HCT116 (cell line): ENCODE data around the gene TSPAN10. TPM values are rescaled to one million over a fixed set of nuclear protein-coding genes. Genes with fewer than 3 reads are reported as not detected.
A peak's percentile ranks its signal among the peaks of the same experiment; 100 is the strongest.

ENCODE experiments used
- ATAC-seq: fragments of 200-7000 bp; cut with Tn5 transposase; 2 replicates; pipeline ENCODE4 v1.9.1; 2020; ENCODE audit warnings: mild to moderate bottlenecking, moderate library complexity
- BruUV-seq: library from RNA; stranded (reverse); fragments of 400-500 nt; replicated peaks from 2 replicates; lab custom pipeline; 2021; lab: Mats Ljungman, UMichigan
- CTCF ChIA-PET: fragments of 300-600 bp; sonication (Branson Sonifier 250); formaldehyde crosslinking; loops from one replicate; lab custom pipeline; 2021; ENCODE audit warnings: antibody characterized with exemption; lab: Charles Lee
- POLR2A ChIA-PET: fragments of 300-600, 350-600 bp; sonication (Branson Sonifier 250); formaldehyde crosslinking; loops from one replicate; lab custom pipeline; 2021; ENCODE audit warnings: antibody characterized with exemption; lab: Charles Lee
- RAD21 ChIA-PET, 2 experiments: fragments of 300-600 bp; sonication (Branson Sonifier 250); formaldehyde crosslinking; loops; one replicate each; lab custom pipeline; 2023; ENCODE audit warnings: low total read pairs in 2 of 2; ENCODE audit not compliant: uncharacterized antibody in 2 of 2, unreplicated experiment in 2 of 2, low non-redundant PET in 1 of 2; lab: Charles Lee
- DNase-seq: peaks from one replicate; pipeline ENCODE4 v3.0.0-alpha.2; 2010; ENCODE audit warnings: low read depth, low spot score
- H2AFZ ChIP-seq: fragments of 200-600 bp; shearing (Covaris generic), sonication (generic); 2 replicates; pipeline ENCODE4 v1.6.1; 2017; ENCODE audit warnings: low read depth, mixed run types, mixed read lengths, antibody characterized with exemption, low read length; ENCODE audit not compliant: poor library complexity, severe bottlenecking
- H3K27ac ChIP-seq: 2 replicates; pipeline ENCODE4 v1.5.1; 2012; ENCODE audit warnings: low read depth, low read length
- H3K27me3 ChIP-seq: fragments of 200-600 bp; sonication (generic); 2 replicates; pipeline ENCODE4 v1.6.1; 2016; ENCODE audit warnings: mixed run types, low read length, mixed read lengths; ENCODE audit not compliant: insufficient read depth
- H3K36me3 ChIP-seq, 2 experiments: fragments of 200-500 bp in 1 of 2; fragments of 200-600 bp in 1 of 2; sonication (Bioruptor generic) in 1 of 2; sonication (generic) in 1 of 2; 2 replicates each; pipeline versions ENCODE4 v1.5.1 to v1.6.1; 2014 to 2016; ENCODE audit warnings: low read length in 2 of 2, inconsistent platforms in 1 of 2, mixed read lengths in 1 of 2, mixed run types in 1 of 2; ENCODE audit not compliant: insufficient read depth in 2 of 2, control insufficient read depth in 1 of 2
- H3K4me1 ChIP-seq, 2 experiments: fragments of 200-600 bp in 1 of 2; sonication (generic) in 1 of 2; 2 replicates each; pipeline versions ENCODE4 v1.5.1 to v1.6.1; 2012 to 2017; ENCODE audit warnings: low read length in 2 of 2, inconsistent platforms in 1 of 2, mild to moderate bottlenecking in 1 of 2, mixed read lengths in 1 of 2, mixed run types in 1 of 2, moderate library complexity in 1 of 2; ENCODE audit not compliant: insufficient read depth in 2 of 2, control insufficient read depth in 1 of 2
- H3K4me2 ChIP-seq: fragments of 200-600 bp; sonication (generic); 2 replicates; pipeline ENCODE4 v1.6.1; 2017; ENCODE audit warnings: mixed run types, low read length, mixed read lengths
- H3K4me3 ChIP-seq, 2 experiments: fragments of 200-600 bp in 1 of 2; sonication (generic) in 1 of 2; replicated peaks in 1 of 2; 2 replicates each; pipeline ENCODE4 v1.5.1; 2011 to 2016; ENCODE audit warnings: low read length in 2 of 2, control low read depth in 1 of 2, low read depth in 1 of 2, mild to moderate bottlenecking in 1 of 2, mixed read lengths in 1 of 2, mixed run types in 1 of 2
- H3K79me2 ChIP-seq: fragments of 200-600 bp; sonication (generic); 2 replicates; pipeline ENCODE4 v1.6.1; 2017; ENCODE audit warnings: mild to moderate bottlenecking, mixed run types, low read length, moderate library complexity, mixed read lengths; ENCODE audit not compliant: insufficient read depth
- H3K9ac ChIP-seq: fragments of 200-600 bp; sonication (generic); 2 replicates; pipeline ENCODE4 v1.6.1; 2016; ENCODE audit warnings: low read length, mixed read lengths
- H3K9me2 ChIP-seq: fragments of 200-600 bp; sonication (generic), shearing (Covaris generic); 2 replicates; pipeline ENCODE4 v1.6.1; 2017; ENCODE audit warnings: mixed run types, mild to moderate bottlenecking, moderate library complexity; ENCODE audit not compliant: insufficient read depth
- H3K9me3 ChIP-seq, 2 experiments: fragments of 200-500 bp in 1 of 2; fragments of 200-600 bp in 1 of 2; sonication (Bioruptor generic) in 1 of 2; sonication (generic) in 1 of 2; 2 replicates each; pipeline ENCODE4 v1.6.1; 2014 to 2017; ENCODE audit warnings: low read length in 2 of 2, mixed read lengths in 2 of 2, inconsistent platforms in 1 of 2, low read depth in 1 of 2, mild to moderate bottlenecking in 1 of 2, mixed run types in 1 of 2, moderate library complexity in 1 of 2; ENCODE audit not compliant: control insufficient read depth in 1 of 2, insufficient read depth in 1 of 2
- H4K20me1 ChIP-seq: fragments of 200-600 bp; sonication (generic), shearing (Covaris generic); 2 replicates; pipeline ENCODE4 v1.6.1; 2017; ENCODE audit warnings: mixed run types, mild to moderate bottlenecking, moderate library complexity; ENCODE audit not compliant: insufficient read depth
- CBX3 ChIP-seq: IDR thresholded peaks from 2 replicates; pipeline ENCODE4 v1.6.1; 2012; ENCODE audit warnings: low read depth
- CEBPB ChIP-seq: IDR thresholded peaks from 2 replicates; pipeline ENCODE4 v1.6.1; 2012; ENCODE audit warnings: low read depth
- ELF1 ChIP-seq: IDR thresholded peaks from 2 replicates; pipeline ENCODE4 v1.6.1; 2012; ENCODE audit warnings: low read depth, borderline replicate concordance
- EZH2 ChIP-seq: fragments of 200-600 bp; sonication (generic); IDR thresholded peaks from 2 replicates; pipeline ENCODE4 v1.6.1; 2017; ENCODE audit warnings: antibody characterized with exemption, mixed run types
- EZH2phosphoT487 ChIP-seq: fragments of 200-600 bp; IDR thresholded peaks from 2 replicates; pipeline ENCODE4 v1.6.1; 2018; ENCODE audit warnings: antibody characterized with exemption, borderline replicate concordance
- FOSL1 ChIP-seq: IDR thresholded peaks from 2 replicates; pipeline ENCODE4 v1.6.1; 2012; ENCODE audit warnings: low read depth
- POLR2A ChIP-seq: IDR thresholded peaks from 2 replicates; pipeline ENCODE4 v1.7.0; 2011; ENCODE audit warnings: borderline replicate concordance; ENCODE audit not compliant: insufficient read depth, insufficient read length; ENCODE audit errors: extremely low read depth
- RAD21 ChIP-seq: IDR thresholded peaks from 2 replicates; pipeline ENCODE4 v1.6.1; 2012; ENCODE audit warnings: low read depth, mild to moderate bottlenecking
- YY1 ChIP-seq: IDR thresholded peaks from 2 replicates; pipeline ENCODE4 v1.6.1; 2011; ENCODE audit warnings: low read length, low read depth, moderate library complexity, mild to moderate bottlenecking; ENCODE audit not compliant: insufficient replicate concordance; ENCODE audit errors: extremely low read depth
- intact Hi-C: fragments of 100-400 bp; cut with micrococcal nuclease; formaldehyde crosslinking; loops from 2 replicates; pipeline ENCODE4 v1.10.0; 2022
- total RNA-seq: library from RNA; stranded (reverse); gene quantifications from one replicate; pipeline ENCODE4 v1.2.1, GENCODE V29; 2021; ENCODE audit not compliant: unreplicated experiment
- TF ChIP-seq, protein P1 (sequence below): IDR thresholded peaks from 2 replicates; pipeline ENCODE4 v1.6.1; 2012; ENCODE audit warnings: low read depth
- TF ChIP-seq, protein P2 (sequence below): IDR thresholded peaks from 2 replicates; pipeline ENCODE4 v1.6.1; 2011; ENCODE audit warnings: mild to moderate bottlenecking, low read length, moderate library complexity; ENCODE audit not compliant: insufficient replicate concordance; ENCODE audit errors: extremely low read depth
- TF ChIP-seq, protein P3 (sequence below): IDR thresholded peaks from 2 replicates; pipeline ENCODE4 v1.6.1; 2012

TSPAN10 gene
- total RNA-seq, 1 experiment from 2014 or later = 2.3 TPM

DNA sequence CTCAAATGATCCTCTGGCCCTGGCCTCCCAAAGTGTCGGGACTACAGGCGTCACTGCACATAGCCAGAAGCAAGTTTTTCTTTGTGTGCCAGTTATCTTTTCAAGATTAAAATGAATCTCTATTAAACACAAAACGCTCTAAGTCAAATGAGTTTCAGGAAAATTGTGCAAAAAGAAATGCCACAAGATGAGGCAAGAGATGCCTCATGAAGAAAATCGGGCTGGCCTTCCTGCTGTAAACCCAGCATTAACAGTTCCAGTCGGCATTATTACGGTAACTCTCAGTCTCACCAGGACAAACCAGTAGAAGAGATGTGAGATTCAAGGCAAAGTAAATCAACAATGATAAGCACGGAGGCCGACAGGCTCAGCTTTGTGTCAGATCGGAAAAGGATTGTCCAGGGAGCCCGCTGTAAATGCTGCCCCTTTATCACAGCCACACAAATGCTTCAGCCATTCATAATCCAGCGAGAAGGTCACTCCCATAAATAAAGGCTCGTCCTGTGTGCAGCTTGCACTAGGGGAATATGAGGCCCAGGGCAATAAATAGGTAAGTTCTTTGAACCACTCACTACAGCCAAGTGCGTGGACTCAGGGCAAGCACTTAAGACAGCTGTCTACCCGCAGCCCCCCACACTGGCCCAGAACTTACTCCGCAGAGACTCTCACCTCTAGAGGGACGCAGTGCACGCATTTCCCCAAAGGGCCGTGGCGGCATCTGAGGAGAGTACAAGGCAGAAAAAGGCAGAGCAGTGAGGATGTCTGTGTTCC is 27.3 kb upstream of the TSPAN10 start:
- Histone ChIP-seq H3K79me2 (peaks cover 78% of the 10 kb centered on the region), H3K27me3 (no peaks in the 10 kb centered on the region), H3K4me3 (no peak overlapping the region), H2AFZ (no peak overlapping the region), H3K9me3 (no peaks in the 10 kb centered on the region), H3K4me1 (no peaks in the 10 kb centered on the region), H3K4me2 (no peak overlapping the region), H3K9me2 (no peaks in the 10 kb centered on the region), H4K20me1 (no peaks in the 10 kb centered on the region; the same call in 1 of the 2 replicates), H3K36me3 (peaks cover 45 to 67% of the 10 kb centered on the region in 2 experiments), H3K27ac (no peak overlapping the region), H3K9ac (no peak overlapping the region)
- no peak for DNase-seq
- TF ChIP-seq ELF1 (no peak), EZH2phosphoT487 (no peak)
- intact Hi-C loops = no loop called here
- BruUV-seq = TSS peak; percentile 13
- ATAC-seq = 0 out of 2 replicates have a peak, but pooled peaks have one; percentile 18
- ChIA-PET CTCF (no interaction called here), RAD21 (no interaction called here), POLR2A (no interaction called here)

DNA sequence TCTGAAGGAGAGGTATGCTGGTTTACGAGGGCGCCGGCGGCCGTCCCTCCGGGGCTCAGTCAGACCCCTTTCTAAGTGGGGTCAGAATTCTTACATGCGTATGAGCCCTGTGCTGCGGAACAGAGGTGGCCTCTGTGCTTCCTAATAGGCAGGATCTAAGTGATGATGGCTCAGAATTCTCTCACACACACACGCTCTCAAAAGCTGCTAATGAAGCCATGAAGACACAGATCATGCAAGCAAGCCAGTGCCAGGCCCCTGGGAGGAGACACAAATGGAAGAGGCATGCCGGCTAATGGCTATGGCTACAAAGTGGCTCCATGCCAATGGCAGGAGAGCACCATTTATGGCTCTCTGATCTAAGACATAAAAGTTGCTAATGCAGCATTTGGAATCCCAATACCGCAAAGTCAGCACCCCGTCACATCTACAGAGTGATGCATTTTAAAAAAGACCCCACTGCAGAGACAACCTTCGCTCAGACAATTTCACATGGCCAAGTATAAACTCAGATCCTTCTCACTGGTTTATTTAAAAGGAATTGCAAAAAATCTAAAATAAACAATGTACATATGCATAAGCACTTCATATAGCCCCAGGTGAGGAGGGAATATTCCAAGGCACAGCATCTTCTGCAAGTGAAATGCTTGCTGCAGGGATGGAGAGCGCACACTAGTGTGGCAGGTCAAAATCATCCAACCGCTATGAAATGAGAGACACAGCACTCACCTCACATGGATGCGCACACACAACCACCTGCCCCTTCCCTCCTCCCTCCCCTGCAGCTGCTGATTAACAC is 24.6 kb upstream of the TSPAN10 start:
- ChIA-PET RAD21 (no interaction called here), POLR2A (no interaction called here), CTCF (no interaction called here)
- H3K9ac ChIP-seq = no peak overlapping the region
- H3K4me3 ChIP-seq = no peak overlapping the region
- no peak overlapping the region for H3K4me2 ChIP-seq
- H3K36me3 ChIP-seq = peaks cover 49 to 68% of the 10 kb centered on the region in 2 experiments
- H3K27me3 ChIP-seq = no peaks in the 10 kb centered on the region
- H3K27ac ChIP-seq = no peak overlapping the region
- no peaks in the 10 kb centered on the region for H3K4me1 ChIP-seq
- H3K79me2 ChIP-seq = peaks cover 88% of the 10 kb centered on the region
- intact Hi-C loops = no loop called here
- no peaks in the 10 kb centered on the region for H3K9me2 ChIP-seq
- no peaks in the 10 kb centered on the region; the same call in 1 of the 2 replicates for H4K20me1 ChIP-seq
- H2AFZ ChIP-seq = no peak overlapping the region
- no peaks in the 10 kb centered on the region for H3K9me3 ChIP-seq
- DNase-seq (no peak), ATAC-seq (no peak)
- BruUV-seq = TSS peak; percentile 21
- TF ChIP-seq, protein P1, sequence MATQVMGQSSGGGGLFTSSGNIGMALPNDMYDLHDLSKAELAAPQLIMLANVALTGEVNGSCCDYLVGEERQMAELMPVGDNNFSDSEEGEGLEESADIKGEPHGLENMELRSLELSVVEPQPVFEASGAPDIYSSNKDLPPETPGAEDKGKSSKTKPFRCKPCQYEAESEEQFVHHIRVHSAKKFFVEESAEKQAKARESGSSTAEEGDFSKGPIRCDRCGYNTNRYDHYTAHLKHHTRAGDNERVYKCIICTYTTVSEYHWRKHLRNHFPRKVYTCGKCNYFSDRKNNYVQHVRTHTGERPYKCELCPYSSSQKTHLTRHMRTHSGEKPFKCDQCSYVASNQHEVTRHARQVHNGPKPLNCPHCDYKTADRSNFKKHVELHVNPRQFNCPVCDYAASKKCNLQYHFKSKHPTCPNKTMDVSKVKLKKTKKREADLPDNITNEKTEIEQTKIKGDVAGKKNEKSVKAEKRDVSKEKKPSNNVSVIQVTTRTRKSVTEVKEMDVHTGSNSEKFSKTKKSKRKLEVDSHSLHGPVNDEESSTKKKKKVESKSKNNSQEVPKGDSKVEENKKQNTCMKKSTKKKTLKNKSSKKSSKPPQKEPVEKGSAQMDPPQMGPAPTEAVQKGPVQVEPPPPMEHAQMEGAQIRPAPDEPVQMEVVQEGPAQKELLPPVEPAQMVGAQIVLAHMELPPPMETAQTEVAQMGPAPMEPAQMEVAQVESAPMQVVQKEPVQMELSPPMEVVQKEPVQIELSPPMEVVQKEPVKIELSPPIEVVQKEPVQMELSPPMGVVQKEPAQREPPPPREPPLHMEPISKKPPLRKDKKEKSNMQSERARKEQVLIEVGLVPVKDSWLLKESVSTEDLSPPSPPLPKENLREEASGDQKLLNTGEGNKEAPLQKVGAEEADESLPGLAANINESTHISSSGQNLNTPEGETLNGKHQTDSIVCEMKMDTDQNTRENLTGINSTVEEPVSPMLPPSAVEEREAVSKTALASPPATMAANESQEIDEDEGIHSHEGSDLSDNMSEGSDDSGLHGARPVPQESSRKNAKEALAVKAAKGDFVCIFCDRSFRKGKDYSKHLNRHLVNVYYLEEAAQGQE = no peak
- TF ChIP-seq YY1 (no peak), RAD21 (no peak), EZH2 (no peak), FOSL1 (no peak), POLR2A (no peak), CEBPB (no peak), CBX3 (no peak)
- TF ChIP-seq, protein P2, sequence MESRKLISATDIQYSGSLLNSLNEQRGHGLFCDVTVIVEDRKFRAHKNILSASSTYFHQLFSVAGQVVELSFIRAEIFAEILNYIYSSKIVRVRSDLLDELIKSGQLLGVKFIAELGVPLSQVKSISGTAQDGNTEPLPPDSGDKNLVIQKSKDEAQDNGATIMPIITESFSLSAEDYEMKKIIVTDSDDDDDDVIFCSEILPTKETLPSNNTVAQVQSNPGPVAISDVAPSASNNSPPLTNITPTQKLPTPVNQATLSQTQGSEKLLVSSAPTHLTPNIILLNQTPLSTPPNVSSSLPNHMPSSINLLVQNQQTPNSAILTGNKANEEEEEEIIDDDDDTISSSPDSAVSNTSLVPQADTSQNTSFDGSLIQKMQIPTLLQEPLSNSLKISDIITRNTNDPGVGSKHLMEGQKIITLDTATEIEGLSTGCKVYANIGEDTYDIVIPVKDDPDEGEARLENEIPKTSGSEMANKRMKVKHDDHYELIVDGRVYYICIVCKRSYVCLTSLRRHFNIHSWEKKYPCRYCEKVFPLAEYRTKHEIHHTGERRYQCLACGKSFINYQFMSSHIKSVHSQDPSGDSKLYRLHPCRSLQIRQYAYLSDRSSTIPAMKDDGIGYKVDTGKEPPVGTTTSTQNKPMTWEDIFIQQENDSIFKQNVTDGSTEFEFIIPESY = no peak
- TF ChIP-seq, protein P3, sequence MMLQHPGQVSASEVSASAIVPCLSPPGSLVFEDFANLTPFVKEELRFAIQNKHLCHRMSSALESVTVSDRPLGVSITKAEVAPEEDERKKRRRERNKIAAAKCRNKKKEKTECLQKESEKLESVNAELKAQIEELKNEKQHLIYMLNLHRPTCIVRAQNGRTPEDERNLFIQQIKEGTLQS = no peak
